HG02885 (cell line): ENCODE data around the gene RAET1G.
"Not testable (repeated sequence)": the region's sequence is repeated elsewhere in the genome, so short reads cannot be mapped to it uniquely, and the experiment has no call there.

Source experiments
- ATAC-seq: cut with Tn5 transposase; IDR thresholded peaks from one replicate; pipeline ENCODE4 v1.9.1; 2021; ENCODE audit warnings: mild to moderate bottlenecking; ENCODE audit not compliant: unreplicated experiment, poor library complexity

RAET1G gene

DNA sequence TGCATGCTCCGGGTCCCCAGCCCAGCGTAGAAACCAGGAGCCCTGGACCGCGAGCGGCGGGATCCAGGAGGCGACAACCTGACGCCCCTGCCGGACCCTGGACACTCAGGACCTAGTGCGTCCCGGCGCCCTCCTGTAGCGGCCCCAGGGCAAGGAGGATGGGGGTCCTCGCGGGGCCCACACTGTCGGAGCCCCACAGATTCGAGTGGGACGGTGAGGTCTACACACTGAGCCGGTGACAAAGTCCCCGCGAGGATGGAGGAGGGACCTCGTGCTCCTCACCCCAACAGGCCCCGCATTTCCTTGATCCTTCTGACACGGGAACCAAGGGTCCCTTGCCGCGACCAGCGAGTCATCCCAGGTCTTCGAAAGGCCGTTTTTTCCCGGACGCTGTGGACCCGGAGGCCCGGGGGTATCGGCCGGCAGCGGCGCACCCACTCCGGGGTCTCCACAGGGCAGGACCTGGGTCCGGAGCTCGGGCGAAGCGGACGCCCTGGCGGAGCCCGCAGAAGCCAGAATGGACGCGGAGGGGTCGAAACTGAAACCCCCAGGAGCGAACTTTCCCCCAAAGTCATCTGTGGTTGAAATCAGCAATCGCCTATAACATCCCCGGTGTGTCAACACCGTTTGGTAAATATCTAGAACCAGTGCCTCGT is 31.5 kb upstream of the RAET1G start:
- not testable (repeated sequence) for ATAC-seq

DNA sequence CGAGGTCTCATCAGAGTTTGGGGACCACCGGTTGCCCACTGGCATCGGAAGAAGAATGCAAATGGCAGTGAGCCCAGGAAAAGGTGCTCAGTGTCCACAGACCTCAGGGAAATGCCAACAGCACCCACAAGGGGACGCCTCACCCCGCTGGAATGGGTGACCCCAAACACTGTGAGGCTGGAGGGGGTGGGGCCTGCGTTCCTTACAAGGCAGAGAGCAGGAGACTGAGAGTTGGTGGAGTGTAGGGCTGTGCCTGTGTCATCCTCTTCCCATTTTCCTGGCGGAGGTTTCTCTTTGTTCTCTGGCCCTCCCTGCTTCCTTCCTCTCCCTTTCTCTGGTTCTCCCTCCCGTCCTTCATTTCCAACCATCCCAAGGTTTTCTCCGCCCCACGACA is 31.0 kb upstream of the RAET1G start:
- peak; percentile 49 for ATAC-seq

DNA sequence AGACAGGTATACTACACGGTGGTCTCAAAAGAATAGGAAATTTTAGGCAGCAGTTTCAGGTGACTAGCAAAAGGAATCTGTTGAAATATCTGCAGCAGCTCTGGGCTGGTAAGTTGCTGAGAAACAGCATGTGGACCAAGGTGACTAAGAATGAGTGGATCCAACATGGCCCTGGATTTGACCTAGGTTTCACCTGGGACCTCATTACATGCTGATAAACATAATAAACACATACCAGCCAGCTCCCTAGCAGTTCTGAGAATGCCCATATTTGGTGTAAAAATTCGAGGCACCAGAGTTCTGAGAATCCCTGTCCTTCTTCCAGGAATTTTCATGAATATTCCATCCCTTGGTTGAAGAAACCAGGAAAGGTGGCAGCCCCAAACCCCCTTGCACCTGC is 30.5 kb upstream of the RAET1G start:
- not testable (repeated sequence) for ATAC-seq

DNA sequence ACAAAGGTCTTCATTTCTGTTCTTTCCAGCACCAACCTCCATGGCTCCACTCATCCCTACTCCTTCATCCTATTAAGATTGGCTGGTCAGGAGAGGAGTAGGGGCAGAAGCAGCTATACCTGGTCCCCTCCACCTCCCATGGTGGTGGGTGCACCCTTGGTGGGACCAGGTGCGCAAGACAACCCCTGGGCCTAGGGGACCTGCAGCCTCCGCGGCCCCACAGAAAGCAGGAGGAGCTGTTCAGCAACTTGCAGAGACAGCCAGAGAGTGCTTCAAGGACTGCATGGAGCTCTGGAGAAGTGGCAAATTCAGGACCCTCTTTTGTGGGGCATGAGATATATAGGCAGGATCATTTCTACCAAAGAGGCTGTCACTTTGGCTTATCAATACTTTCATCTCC is 28.7 kb upstream of the RAET1G start:
- ATAC-seq, result no peak

DNA sequence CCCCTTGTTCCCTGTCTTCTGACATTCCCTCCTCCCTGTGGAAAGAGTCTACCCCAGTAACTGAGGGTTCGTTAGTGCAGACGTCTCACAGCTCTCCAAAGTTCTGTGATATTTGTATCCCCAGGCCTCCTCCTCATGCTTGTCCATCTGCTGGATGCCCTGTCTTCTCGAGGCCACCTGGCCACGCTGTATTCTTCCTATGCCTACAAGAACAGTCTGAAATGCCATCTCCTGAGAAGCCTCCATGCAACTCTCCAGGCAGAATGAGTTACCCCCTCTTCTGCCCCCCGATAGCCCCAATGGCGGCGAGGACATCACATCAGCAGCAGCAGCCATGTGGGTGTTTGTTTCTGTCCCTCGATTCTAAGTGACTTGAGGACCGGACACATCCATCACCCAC is 28.2 kb upstream of the RAET1G start:
- ATAC-seq, result no peak

DNA sequence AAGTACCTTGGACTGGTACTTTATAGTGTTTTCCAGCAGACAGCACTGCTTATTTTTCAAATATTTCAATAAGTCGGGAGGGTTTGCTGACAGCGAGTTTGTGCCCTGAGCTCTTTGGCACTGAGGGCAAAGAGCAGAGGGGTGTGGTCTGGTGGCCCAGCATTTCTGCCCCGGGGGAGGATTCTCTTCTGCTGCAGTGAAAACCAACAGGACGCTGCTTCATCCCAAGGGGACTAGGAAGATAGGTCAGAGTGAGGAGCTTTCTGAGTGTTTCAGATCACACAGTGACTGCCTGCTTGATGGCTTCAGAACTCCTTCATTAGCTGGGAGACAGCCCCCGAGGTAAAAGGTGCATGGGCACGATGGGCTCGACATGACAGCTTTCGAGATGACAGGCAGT is 27.5 kb upstream of the RAET1G start:
- no peak for ATAC-seq

DNA sequence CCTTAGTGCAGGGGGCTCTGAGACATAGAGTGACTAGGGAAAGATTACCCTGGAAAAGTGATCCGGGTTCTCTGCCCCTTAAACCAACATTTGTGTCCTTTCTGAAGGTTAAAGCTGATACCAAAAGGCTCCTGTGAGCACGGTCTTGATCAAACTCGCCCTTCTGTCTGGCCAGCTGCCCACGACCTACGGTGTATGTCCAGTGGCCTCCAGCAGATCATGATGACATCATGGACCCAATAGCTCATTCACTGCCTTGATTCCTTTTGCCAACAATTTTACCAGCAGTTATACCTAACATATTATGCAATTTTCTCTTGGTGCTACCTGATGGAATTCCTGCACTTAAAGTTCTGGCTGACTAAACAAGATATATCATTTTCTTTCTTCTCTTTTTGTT is 25.7 kb upstream of the RAET1G start:
- ATAC-seq, result no peak

DNA sequence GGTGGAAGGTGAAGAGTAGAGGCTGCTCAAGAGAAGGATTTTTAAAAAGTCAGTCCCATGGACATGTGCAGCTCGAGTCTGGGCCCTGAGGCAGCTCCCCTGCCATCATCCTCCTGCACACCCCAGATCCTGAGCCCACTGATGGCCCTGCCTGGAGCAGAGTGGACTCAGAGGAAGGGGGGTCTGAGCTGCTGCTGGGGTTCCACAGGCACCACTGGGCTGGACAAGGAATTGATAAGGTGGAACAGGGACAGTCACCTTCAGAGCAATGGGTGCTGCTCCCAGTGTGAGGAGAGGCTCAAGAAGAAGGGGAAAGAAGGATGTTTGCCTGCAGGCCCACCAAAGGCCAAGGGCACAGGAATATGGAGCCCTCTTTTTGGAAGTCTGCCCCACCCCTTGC is 25.1 kb upstream of the RAET1G start:
- ATAC-seq, result no peak

DNA sequence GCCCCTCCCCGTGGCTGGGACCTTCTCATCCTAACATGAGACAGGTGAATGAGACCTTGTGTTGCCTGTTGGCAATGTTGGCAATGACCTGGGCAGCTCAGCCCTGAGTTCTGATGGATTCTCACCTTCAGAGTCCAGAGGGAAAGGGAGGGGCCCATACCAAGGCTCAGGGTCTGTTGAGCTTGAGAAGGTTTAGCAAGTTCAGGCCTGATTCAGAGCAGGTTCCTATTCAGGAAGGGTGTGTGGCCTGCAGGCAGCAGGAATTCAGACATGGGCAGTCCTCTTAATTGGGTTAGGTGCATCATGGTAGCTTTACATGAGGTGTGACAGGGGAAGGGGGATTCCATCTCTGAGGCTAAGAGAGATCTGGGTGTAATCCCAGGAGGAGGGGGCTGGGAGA is 24.6 kb upstream of the RAET1G start:
- not testable (repeated sequence) for ATAC-seq

DNA sequence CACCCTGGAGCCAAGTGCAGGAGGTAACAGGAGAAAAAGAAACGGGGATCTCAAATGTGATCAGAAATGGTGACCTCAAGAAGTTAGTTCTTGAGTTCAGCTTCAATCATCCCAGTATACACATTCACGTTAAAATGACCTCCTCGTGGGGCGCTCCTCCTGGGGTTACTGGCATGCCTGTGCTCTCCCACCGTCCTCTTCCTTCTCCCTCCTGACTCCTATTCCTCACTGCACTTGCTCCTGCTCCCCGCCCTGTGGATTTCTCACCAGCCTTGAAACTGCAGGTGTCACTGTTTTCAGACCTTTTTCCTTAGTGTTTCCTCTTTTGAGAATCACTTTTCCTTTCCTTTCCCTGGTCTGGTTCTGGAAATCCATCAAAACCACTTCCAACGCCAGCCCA is 23.7 kb upstream of the RAET1G start:
- not testable (repeated sequence) for ATAC-seq

DNA sequence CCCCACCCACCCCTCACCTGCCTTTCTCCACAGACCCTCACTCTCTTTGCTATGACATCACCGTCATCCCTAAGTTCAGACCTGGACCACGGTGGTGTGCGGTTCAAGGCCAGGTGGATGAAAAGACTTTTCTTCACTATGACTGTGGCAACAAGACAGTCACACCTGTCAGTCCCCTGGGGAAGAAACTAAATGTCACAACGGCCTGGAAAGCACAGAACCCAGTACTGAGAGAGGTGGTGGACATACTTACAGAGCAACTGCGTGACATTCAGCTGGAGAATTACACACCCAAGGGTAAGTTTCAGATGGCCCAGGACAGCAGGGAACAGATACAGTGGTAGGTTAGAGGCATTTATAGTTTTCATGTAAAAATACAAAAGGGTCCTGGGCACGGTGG is 22.4 kb upstream of the RAET1G start:
- ATAC-seq, result not testable (repeated sequence)

DNA sequence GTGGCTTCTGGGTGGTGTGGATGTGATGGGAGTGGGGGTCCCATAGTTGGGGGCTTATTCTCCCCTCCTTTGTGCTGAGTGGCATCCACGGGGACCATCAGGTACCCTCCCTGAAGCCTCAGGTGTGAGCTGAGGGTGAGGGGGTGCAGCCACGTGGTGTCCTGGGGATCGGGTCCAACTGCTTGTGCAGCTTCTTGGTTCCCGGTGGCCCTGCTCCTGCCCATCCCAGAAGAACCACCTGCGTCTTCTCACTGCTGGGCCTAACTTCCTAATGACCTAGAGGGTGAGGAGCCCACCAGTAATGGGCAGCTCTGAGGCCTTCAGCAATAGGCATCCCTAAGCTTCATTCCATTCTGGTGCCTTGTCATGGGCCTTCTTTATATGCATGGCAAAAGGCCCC is 20.4 kb upstream of the RAET1G start:
- not testable (repeated sequence) for ATAC-seq

DNA sequence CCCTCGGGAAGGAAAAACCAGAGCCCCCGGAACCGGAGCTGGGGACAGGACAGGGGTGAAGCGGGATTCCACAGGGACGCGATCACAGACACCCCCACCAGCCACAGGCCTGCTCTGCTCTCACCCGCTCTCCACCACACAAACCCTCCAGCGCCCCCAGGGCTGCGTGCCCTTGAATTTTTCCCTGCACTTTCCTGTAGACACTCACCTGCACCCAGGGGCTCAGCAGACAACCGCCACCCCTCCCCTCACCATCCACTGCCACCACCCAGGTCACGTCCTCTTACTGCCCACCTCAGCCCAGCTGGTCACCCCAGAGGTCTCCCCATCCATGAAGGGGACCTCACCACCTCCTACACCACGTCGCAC is 19.5 kb upstream of the RAET1G start:
- ATAC-seq, result no peak

DNA sequence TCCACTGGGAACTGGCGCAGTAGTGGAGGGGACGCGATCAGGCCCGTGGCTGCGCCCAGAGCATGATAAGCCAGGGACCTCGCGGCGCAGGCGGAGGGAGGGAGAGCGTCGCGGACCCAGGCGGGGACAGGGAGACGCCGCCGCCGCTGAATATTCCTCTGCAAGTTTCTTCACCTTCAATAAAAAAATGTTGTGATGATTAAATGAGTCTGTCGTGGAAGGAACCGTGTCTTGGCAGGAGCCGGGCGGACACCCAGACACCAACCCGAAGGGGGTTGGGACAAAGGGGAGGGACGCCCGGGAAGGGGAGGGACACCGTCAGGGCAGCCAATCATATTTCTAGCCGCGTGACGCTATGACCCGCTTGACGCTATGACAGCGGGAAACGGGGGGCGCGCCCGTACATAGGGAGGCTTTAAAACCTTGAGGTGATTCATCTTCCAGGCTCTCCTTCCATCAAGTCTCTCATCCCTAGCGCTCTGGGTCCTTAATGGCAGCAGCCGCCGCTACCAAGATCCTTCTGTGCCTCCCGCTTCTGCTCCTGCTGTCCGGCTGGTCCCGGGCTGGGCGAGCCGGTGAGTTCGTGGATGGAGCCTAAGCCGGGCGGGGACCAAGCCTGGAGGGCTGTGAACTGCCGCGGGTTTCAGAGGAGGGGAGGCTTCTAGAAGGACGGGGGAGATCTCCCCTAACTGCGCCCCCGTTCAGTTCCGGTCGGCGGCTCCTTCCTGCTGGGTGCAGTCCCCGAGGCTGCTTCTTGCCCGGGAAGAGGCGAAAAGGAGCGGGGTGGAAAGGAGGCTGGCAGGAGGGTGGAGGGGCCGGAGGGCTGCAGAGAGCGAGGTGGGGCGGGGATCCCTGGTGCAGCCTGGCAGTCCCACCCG is 18.9 kb upstream of the RAET1G start, which contains the start of gene ULBP2:
ULBP2 (plus strand) TSS at position 432 of the 878 bp plus-strand sequence; CDS start at position 491, 59 bp downstream.
- ATAC-seq, result peak; percentile 58

DNA sequence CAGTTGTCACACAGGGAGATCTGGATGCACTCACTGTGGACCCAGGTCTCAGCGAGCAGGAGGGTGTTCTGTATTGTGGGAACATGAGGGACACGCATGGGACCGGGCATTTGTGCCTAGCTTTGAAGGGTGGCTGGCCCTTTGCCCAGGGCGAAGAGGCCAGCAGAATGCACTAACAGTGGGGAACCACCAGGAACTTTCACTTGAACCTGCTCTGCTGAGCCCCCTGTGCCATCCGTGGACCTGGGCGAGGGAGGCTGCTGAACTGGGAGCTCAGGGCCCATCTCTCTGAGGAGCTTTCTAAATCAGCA is 17.7 kb upstream of the RAET1G start:
- ATAC-seq, result no peak

DNA sequence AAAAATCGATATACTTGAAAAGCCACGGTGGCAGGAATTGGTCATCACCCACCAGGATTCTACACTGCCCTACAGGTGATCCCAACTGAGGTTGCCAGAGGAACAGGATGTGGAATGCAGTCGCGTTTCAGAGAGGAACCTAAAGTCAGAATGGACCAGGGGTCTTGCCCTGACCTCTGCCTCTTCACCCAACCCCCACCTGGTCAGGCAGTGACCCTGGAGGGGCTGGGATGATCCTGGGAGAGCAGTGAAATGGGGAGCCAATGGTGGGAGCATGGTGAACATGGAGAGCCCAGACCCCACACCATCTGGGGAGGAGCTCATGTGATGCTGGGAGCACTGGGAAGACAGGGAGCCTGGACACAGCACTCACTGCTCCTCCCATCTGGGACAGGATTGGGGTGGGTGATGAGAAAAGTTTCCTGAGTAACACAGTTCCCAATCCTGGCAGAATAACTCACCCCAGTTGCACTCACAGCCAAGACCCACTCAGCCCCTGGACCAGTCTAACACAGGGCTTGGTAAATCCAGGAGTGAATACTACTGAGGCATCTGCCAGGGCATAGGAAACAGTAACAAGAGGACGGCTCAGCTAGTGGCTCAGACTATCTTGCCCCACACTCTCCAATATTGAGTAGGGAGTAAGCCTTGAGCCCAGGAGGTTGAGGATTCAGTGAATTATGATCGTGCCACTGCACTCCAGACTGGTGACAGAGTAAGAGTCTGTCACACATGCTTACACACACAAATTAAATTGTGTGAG is 17.2 kb upstream of the RAET1G start:
- no peak for ATAC-seq

DNA sequence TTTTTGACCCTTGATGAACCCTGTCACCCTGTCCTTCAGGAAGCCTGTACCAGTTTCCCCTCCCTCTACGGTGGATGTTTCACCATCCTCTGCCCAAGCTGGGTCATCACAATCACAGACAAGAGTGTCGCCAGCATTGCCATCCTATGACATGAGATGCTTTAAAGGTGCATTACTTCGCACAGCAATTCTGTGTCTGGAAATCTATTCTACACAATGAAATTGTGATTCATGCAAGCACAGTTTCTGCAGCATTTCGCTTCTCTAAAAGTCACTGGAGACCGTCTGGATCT is 16.4 kb upstream of the RAET1G start:
- no peak for ATAC-seq

DNA sequence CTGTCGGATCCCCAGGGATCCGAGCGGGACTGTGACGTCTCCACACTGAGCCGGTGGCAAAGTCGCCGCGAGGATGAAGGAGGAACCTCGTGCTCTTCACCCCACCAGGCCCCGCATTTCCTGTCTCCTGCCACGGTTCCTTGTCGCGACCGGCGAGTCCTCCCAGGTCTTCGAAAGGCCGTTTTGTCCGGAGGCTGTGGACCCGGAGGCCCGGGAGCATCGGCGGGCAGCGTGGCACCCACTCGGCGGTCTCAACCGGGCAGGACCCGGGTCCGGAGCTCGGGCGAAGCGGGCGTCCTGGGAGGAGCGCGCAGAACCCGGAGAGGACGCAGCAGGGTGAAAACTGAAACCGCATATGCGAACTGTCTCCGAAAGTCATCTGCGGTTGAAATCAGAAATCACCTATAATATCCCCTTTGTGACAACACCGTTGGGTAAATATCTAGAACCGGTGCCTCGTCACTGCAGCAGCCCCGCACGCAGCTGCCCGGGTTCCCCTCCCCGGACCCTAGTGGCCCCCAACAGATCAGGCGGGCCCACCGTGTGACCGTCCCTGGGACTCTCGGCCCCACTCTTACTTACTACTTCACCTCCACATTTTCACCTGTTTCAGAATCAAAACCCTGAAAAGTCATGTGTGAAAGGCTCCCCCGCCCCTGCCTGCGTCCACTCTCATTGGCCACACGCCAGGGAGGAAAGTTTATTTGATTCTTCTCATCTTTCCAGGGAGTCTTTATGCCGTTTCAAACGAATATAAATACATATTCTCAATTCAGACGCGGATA is 15.8 kb upstream of the RAET1G start:
- peak; percentile 69 for ATAC-seq

DNA sequence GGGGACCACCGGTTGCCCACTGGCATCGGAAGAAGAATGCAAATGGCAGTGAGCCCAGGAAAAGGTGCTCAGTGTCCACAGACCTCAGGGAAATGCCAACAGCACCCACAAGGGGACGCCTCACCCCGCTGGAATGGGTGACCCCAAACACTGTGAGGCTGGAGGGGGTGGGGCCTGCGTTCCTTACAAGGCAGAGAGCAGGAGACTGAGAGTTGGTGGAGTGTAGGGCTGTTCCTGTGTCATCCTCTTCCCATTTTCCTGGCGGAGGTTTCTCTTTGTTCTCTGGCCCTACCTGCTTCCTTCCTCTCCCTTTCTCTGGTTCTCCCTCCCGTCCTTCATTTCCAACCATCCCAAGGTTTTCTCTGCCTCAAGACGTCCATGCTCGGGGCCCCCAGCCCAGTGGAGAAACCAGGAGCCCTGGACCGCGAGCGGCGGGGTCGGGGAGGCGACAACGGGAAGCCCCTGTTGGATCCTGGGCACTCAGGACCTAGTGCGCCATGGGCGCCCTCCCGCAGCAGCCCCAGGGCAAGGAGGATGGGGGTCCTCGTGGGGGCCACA is 15.2 kb upstream of the RAET1G start:
- not testable (repeated sequence) for ATAC-seq

DNA sequence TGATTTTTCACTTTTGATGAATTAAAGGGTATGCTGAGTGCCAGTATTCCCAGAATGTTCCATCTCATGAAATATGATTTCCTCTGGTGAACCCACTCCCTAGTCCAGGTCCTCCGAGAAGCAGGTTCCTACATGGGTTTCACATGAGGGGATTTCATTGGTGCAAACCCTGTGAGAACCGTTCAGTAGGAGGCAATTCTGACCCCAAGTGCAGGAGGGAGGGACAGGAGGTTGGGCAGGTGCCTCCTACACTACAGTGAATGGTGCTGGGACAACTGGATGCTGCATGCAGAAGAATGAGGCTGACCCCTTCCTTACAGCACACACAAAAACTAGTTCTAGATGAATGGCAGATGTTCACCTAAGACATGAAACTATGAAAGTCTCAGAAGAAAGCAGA is 13.8 kb upstream of the RAET1G start:
- no peak for ATAC-seq
